ENCODE measurements around the gene SFT2D2.
A peak's percentile ranks its signal among the peaks of the same experiment; 100 is the strongest.

Gene SFT2D2

GRCh38 chr1:168223681-168224540 lies 1.9 kb upstream of the SFT2D2 start:
- DNase-seq = no peak

DNA sequence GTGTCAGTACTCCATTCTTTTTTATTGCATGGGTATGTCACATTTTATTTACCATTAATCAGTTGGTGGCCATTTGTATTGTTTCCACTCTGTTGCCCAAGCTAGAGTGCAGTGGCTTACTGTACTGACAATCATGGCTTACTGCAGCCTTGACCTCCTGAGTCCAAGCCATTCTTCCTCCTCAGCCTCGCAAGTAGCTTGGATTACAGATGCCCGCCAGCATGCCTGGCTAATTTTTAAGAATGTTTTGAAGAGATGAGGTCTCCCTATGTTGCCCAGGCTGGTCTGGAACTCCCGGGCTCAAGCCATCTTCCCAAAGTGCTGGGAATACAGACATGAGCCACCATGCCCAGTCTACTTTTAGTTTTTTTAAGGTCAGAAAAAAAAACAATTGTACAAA lies 813 bp upstream of the SFT2D2 start:
- no peak for DNase-seq

- DNase-seq = no peak
Observed at GRCh38 chr1:168227620-168228019, 1.8 kb downstream of the SFT2D2 start.

- no peak for DNase-seq
Observed at GRCh38 chr1:168229893-168230292, 4.1 kb downstream of the SFT2D2 start.

DNA sequence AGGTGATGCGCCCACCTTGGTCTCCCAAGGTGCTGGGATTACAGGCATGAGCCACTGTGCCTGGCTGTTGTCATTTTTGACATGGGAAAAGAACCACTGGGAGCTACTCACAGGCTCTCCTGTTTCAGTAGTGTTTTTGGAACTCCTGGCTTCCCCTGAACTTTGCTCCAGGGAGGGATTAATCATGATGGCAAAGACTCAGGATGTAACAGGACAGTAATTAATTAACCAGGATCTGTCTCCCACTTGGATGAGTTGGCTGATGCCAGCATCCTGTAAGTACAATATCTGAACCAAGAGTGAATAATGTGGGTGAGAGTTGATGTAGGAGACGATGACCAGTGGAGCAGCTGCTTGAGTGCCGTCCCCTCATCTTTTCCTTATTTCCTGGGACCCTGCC lies 4.9 kb downstream of the SFT2D2 start:
- no peak for DNase-seq

- DNase-seq = peak; percentile 59
Observed at GRCh38 chr1:168234846-168235547, 9.2 kb downstream of the SFT2D2 start.

DNA sequence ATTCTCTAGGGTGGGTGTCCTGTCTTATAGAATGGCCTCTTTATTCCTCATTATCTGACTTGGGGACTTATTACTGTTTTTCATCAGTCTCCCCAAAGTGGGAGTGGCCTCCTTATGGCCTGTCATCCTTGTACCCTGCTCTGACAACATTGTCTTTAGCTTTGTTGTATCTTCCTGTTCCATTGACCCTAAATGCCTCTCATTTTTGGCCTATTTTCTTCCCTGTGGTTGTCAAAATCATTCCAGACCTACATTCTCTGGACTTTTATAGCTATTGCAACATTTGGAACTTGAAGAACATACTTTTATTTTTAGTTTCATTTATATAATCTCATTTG lies 9.7 kb downstream of the SFT2D2 start:
- no peak for DNase-seq

GRCh38 chr1:168235937-168236336 lies 10.1 kb downstream of the SFT2D2 start:
- DNase-seq = no peak

GRCh38 chr1:168236836-168237611 lies 11.2 kb downstream of the SFT2D2 start:
- DNase-seq = peak; percentile 48

- DNase-seq = no peak
Observed at GRCh38 chr1:168243198-168243597, 17.4 kb downstream of the SFT2D2 start.

- DNase-seq = no peak
Observed at GRCh38 chr1:168243636-168244212, 17.9 kb downstream of the SFT2D2 start.

DNA sequence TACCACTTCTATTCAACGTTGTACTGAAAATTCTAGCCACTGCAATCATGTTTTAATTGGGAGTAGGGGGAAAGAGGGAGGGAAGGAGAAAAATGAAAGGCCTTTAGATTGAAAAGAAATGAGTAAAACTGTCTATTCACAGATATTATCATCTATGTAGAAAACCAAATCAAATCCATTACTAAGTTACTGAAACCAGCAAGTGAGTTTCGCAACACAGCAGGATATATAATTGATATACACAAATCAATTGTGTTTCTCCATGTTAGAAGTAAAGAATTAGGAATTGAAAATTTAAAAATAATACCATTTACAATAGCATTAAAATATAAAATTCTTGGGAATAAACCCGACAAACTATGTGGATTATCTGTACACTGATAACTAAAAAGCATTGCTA lies 19.2 kb downstream of the SFT2D2 start:
- DNase-seq = no peak

- no peak for DNase-seq
Observed at GRCh38 chr1:168246506-168246905, 20.7 kb downstream of the SFT2D2 start.

- no peak for DNase-seq
Observed at GRCh38 chr1:168252204-168252733, 26.5 kb downstream of the SFT2D2 start.

DNA sequence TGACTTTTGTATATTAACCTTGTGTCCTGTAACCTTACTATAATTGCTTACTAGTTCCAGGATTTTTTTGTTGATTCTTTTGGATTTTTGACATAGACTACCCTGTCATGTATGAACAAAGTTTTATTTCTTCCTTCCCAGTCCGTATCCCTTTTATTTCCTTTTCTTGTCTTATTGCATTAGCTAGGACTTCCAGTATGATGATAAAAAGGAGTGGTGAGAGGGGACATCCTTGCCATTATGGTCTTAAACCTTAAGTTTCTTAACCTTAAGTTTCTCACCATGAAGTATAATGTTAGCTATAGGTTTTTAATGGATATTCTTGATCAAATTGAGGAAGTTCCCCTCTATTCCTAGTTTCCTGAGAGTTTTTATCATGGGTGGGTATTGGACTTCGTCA lies 30.4 kb downstream of the SFT2D2 start:
- DNase-seq = no peak

DNA sequence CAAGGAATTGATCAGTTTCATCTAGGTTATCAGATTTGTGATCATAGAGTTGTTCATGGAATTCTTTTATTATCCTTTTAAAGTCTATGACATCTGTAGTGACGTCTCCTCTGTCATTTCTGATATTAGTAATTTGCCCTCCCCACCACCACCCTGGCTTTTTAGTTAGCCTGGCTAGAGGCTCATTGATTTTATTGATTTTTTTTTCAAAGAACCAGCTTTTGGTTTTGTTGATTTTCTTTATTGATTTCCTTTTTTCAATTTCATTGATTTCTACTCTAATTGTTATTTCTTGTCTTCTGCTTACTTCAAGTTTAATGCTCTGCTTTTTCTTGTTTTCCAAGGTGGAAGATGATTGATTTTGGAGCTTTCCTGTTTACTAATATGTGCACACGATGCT lies 31.6 kb downstream of the SFT2D2 start:
- no peak for DNase-seq

- DNase-seq = no peak
Observed at GRCh38 chr1:168259567-168259966, 33.8 kb downstream of the SFT2D2 start.

DNA sequence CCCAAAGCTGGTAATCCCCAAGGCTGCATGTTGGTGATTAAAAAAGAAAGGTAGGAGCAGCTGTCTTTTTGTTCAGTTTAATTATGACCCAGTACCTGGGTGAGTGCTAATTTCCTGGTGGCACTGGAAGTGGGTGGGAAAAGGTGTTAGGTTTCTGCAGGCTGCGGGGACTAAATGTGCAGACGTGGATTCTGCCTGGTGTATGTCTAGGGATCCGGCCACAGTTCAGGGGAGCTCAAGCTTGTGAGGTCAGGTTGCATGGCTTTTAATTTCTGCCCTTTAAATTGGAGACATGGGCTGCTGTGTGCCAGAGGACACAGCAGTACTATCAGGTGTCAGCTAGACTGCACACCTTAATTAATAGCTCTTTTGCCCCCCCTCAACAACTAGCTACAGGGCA lies 34.6 kb downstream of the SFT2D2 start:
- DNase-seq = no peak

DNA sequence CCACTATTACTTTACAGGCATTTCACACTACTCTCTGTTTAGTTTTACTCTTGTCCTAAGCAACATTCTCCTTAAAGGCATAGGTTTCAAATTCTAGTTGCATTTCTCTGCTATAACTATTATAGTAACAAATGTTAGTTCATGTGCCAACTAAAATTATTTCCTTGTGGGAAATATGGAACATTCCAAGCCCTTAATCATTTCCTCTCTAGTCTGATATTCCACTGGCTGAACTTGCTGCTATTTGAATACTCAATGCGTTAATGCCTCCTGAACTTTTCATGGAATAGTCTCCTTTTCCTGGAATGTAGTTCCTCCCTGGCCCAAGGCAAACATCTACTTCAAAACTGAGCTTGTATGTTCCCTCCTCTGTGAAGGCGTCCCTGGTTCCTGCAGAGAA lies 35.6 kb downstream of the SFT2D2 start:
- DNase-seq = no peak

- no peak for DNase-seq
Observed at GRCh38 chr1:168263130-168263529, 37.3 kb downstream of the SFT2D2 start.

DNA sequence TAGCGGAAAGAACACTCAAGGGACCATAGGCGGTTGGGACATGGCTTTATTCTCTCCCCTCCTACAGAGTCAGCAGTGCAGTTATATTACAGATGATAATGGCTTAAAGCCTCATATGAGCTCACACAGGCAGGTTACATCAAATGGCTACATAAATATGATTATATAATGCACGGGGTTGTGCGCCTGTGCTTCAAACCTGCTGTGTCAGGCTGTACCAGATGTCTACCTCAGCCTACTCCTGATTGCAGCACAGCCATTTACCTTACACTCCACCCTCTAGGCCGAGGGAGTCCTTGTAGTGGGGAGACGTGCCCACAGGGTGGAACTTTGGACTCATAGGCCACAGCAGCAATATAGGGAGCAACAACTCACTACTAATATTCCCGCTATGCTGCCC lies 38.5 kb downstream of the SFT2D2 start:
- DNase-seq = no peak

DNA sequence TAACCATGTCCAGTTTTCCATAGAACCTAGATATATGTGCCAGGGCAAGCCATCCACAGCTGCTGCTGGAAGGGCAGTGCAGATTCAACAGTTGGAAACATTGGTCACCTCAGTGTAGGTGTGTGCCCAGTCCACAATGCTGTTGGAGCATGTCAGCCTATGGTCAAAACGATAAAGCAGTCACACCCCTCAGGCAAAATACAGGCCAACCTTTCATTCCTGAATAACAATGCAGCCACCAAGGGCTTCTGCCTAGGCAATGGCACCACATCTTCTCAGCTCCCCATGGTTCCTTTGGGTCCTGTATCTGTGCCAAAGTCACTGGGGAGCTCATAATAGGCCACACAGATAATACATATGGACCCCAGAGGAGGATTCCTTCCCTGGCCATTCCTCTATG lies 39.8 kb downstream of the SFT2D2 start:
- no peak for DNase-seq

GRCh38 chr1:168266644-168267186 lies 40.9 kb downstream of the SFT2D2 start:
- DNase-seq = no peak

All from stimulated activated CD4-positive, alpha-beta T cell treated with anti-CD3 and anti-CD28 coated beads, Interleukin-1b, Interleukin-23, amount 100 ng/mL, for 48 hours (primary cell).